Endometrial microvascular endothelial cells (primary cell): Measurements from ENCODE around the gene CRLF2. TPM values are rescaled to one million over a fixed set of nuclear protein-coding genes. Genes with fewer than 3 reads are reported as not detected.
"Not testable (repeated sequence)": the region's sequence is repeated elsewhere in the genome, so short reads cannot be mapped to it uniquely, and the experiment has no call there.

Experiments
- in situ Hi-C: cut with HindIII; loops from 2 replicates; pipeline ENCODE4 v1.10.0; 2017; ENCODE audit warnings: low sequenced_read_pairs, low pct_unique_long_range_greater_than_20kb; ENCODE audit errors: inconsistent ontology term
- total RNA-seq: library from RNA; depleted of rRNA; stranded (reverse); fragments of >200 nt; gene quantifications from one replicate; pipeline ENCODE4 v1.2.3, GENCODE V29; 2015; ENCODE audit errors: inconsistent ontology term

Gene CRLF2
- total RNA-seq, 1 donor from 2014 or later = not detected

- in situ Hi-C loops = no loop called here
Observed at GRCh38 chrX:1218286-1218685, 5.8 kb upstream of the CRLF2 start.

DNA sequence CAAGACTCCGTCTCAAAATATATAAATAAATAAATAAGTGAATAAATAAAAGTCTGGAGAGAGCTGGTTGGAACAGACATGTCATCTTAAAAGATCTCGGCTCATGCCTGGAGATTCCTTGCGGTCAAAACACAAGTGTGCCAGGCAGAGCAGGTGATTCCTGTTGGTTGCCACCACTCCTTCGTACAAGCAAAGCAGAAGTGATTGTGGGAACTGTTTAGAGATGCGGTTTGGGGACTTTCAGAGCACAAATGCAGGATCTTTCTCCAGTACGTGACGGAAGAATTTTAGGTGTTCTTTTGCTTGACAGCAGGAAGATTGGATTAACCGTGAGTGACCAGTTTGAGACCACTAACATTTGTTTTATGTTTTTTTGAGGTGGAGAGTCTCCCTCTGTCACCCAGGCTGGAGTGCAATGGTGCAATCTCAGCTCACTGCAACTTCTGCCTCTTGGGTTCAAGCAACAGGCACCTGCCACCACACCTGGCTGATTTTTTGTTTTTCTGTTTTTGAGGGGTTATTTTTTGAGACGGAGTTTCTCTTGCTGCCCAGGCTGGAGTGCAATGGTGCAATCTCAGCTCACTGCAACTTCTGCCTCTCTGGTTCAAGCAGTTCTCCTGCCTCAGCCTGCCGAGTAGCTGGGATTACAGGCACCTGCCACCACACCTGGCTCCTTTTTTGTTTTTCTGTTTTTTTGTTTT, 2.8 kb upstream of the CRLF2 start:
- in situ Hi-C loops = no loop called here

DNA sequence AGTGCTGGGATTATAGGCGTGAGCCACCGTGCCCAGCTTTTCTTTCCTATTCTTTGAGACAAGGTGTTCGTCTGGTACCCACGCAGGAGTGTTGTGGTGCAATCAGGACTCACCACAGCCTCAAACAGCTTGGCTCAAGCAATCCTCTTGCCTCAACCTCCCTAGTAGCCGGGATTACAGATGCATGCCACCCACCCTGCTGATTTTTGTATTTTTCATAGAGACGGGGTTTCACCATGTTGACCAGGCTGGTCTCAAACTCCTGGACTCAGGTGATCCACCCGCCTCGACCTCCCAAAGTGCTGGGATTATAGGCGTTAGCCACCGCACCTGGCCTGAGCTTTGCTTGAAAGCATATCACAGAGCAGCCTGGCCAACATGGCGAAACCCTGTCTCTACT, 1.5 kb upstream of the CRLF2 start:
- in situ Hi-C loops = no loop called here

- in situ Hi-C loops = no loop called here
Observed at GRCh38 chrX:1210844-1211243, 1.6 kb downstream of the CRLF2 start.

- in situ Hi-C loops = no loop called here
Observed at GRCh38 chrX:1207496-1208025, 4.9 kb downstream of the CRLF2 start.

DNA sequence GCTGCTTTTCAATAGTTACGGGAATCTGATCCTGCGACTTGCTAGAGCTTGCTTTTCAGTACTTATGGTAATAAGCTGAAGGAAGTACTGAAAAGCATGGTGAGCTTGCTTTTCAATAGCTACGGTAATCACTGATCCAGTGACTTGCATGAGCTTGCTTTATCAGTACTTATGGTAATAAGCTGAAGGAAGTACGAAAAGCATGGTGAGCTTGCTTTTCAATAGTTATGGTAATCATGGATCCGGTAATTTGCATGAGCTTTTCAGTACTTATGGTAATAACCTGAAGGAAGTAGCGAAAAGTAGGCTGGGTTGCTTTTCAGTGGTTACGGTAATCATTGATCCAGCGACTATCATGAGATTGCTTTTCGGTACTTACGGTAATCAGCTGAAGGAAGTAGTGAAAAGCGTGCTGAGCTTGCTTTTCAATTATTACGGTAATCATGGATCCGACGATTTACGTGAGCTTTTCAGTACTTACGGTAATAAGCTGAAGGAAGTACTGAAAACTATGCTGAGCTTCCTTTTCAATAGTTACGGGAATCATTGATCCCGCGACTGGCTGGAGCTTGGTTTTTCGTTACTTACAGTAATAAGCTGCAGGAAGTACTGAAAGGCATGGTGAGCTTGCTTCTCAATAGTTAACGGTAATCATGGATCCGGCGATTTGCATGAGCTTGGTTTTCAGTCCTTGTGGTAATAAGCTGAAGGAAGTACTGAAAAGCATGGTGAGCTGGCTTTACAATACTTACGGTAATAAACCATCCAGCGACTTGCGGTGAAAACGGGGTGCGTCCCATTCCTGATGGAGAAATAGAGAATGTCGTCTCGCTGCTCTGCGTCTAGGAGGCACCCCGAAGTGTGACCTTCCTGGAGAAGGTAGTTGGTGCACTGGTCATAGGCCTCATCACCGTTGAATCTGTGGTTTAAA, 6.5 kb downstream of the CRLF2 start:
- in situ Hi-C loops = no loop called here

DNA sequence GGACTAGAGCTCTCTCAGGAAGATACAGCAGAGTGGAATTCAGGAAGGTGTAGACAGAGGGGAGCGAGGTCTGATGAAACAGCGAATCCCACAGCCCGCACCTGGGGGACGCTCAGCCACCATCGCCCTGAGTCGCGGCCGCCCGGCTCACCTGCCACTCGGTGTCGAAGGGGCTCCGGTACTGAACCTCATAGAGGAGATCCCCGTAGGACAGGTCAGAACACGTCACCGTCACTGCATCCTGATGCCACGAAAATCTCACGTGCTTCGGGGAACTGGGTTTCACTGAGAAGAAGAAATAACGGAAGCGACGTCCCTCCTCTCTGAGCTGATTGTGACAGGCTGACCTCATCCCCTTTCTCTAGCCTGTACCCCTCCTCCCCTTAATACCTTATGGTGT, 10.2 kb downstream of the CRLF2 start:
- in situ Hi-C loops = no loop called here

- in situ Hi-C loops = no loop called here
Observed at GRCh38 chrX:1196436-1196835, 16.0 kb downstream of the CRLF2 start.

DNA sequence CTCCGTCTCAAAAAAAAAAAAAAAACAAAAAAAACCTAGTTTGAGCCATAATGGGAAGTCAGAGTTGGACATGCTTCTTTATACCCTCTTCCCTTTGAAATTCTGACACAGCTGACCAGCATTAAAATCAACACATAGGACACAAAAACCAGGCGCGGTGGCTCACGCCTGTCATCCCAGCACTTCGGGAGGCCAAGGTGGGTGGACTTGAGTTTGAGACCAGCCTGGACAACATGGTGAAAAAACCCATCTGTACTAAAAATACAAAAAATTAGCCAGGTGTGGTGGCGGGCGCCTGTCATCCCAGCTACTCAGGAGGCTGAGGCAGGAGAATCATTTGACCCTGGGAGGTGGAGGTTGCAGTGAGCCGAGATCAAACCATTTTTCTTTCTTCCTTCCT, 20.3 kb downstream of the CRLF2 start:
- in situ Hi-C loops = not testable (repeated sequence)

DNA sequence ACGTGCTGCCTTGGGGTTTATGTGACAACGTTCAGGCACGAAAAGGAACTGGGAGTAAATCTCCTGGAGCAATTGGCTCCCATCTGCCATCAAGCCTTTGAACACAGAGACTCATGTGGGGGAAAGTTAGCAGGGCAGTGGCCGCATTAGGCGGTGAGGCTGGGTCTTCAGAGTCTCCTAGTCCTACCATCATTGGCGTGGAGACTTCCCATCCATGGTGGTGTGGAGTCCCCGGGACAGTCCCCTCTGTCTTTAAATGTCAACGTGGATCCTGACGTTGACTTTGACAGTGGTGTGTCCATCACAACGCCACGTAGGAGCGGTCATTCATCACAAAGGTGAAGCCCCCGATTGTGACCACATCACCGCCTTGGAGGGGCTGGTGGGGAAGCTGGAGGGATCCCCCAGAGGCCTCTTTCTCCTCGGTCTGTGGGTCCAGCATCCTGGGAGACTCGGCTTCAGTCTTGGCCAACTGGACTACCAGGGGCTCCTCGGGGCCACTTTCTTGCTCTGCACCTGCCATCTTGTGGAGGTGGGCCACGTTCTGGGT, 21.8 kb downstream of the CRLF2 start:
- in situ Hi-C loops = no loop called here

DNA sequence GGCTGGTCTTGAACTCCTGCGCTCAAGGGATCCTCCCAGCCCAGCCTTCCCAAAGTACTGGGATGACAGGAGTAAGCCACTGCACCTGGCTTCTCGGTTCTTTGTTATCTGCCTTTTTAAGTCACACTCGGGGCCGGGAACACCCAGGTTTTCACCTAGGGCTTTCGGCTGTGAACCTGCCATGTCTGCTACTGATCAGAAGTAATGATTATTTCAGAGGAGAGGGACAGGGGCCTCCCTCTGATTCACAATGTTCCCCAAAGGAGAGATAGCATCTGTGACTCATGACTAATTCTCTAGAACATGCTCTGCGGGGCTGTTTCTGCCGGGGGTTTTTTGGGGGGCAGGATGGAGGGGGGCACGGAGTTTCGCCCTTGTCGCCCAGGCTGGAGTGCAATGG, 26.9 kb downstream of the CRLF2 start:
- in situ Hi-C loops = no loop called here

- in situ Hi-C loops = no loop called here
Observed at GRCh38 chrX:1182211-1182610, 30.2 kb downstream of the CRLF2 start.

DNA sequence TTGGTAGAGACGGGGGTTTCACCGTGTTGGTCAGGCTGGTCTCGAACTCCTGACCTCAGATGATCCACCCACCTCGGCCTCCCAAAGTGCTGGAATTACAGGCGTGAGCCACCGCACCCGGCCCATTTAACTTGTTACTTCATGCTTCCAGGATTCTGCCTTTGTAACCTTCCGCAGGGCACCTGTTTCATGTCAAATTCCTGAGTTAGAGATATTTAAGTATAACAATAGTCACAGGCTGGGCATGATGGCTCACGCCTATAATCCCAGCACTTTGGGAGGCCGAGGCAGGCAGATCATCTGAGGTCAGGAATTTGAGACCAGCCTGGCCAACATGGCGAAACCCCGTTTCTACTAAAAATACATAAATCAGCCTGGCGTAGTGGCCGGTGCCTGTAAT, 30.8 kb downstream of the CRLF2 start:
- in situ Hi-C loops = not testable (repeated sequence)

GRCh38 chrX:1181170-1181569, 31.3 kb downstream of the CRLF2 start:
- in situ Hi-C loops = no loop called here

GRCh38 chrX:1178580-1179057, 33.8 kb downstream of the CRLF2 start:
- in situ Hi-C loops = no loop called here

DNA sequence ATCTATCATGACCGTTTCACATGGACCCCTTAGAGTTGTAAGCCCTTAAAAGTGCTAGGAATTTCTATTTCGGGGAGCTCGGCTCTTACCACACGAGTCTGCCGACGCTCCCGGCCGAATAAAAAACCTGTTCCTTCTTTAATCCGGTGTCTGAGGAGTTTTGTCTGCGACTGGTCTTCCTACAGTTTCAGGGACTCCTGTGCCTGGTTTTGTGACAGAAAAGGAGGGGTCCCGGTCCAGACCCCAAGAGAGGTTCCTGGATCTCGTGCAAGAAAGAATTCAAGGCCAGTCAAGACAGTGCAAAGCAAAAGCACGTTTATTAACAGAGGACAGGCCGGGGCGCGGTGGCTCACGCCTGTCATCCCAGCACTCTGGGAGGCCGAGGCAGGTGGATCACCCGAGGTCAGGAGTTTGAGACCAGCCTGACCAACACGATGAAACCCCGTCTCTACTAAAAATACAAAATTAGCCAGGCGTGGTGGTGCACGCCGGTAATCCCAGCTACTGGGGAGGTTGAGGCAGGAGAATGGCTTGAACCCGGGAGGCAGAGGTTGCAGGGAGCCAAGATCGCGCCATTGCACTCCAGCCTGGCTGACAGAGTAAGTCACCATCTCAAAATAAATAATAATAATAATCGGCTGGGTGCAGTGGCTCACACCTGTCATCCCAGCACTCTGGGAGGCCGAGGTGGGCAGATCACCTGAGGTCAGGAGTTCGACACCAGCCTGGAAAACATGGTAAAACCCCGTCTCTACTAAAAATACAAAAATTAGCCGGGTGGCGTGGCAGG, 35.7 kb downstream of the CRLF2 start:
- in situ Hi-C loops = not testable (repeated sequence)

DNA sequence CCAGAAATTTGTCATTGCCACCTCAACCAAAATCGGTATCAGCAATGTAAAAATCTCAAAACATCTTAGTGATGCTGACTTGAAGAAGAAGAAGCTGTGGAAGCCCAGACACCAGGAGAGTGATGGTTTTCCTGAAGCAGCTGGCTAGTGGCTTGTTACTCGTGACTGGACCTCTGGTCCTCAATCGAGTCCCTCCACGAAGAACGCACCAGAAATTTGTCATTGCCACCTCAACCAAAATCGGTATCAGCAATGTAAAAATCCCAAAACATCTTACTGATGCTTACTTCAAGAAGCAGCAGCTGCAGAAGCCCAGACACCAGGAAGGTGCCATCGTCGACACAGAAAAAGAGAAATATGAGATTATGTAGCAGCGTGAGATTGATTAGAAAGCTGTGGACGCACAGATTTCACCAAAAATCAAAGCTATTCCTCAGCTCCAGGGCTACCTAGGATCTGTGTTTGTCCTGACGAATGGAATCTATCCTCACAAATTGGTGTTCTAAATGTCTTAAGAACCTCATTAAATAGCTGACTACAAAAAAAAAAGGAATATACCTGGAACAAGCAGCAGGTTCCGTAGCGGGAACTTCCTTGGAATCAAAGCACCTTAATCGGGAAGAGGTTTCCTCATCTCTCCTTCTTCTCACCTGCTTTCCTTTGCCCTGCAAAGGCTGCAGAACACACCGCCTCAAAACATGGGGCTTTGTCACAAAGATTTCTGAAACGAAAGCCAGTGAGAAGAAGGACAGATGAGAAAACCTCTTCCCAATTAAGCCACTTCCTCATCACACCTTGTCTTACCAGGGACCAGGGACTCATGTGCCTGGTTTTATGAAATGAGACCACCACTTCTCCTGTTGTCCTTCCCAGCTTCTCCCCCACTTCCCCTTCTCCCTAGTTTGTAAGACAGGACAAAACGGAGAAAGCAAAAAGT, 37.6 kb downstream of the CRLF2 start:
- in situ Hi-C loops = not testable (repeated sequence)

- in situ Hi-C loops = not testable (repeated sequence)
Observed at GRCh38 chrX:1173435-1173834, 39.0 kb downstream of the CRLF2 start.
